CMK (cell line): ENCODE measurements around the gene MYH13.
"Not testable (repeated sequence)": the region's sequence is repeated elsewhere in the genome, so short reads cannot be mapped to it uniquely, and the experiment has no call there.

Source experiments
- DNase-seq: peaks from one replicate; pipeline ENCODE4 v3.0.0-alpha.2; 2010; ENCODE audit warnings: low read depth

The MYH13 gene

GRCh38 chr17:10304758-10305300 is 68.0 kb downstream of the MYH13 start:
- DNase-seq = no peak

GRCh38 chr17:10297691-10298090 is 75.1 kb downstream of the MYH13 start:
- DNase-seq = no peak

GRCh38 chr17:10295728-10296343 is 77.0 kb downstream of the MYH13 start:
- DNase-seq = no peak

GRCh38 chr17:10294180-10294579 is 78.6 kb downstream of the MYH13 start:
- DNase-seq = no peak

- DNase-seq = no peak
Measured at GRCh38 chr17:10292057-10292937, 80.5 kb downstream of the MYH13 start.

- DNase-seq = not testable (repeated sequence)
Measured at GRCh38 chr17:10291576-10291975, 81.2 kb downstream of the MYH13 start.

GRCh38 chr17:10290041-10290440 is 82.8 kb downstream of the MYH13 start:
- DNase-seq = no peak

- DNase-seq = no peak
Measured at GRCh38 chr17:10286324-10286723, 86.5 kb downstream of the MYH13 start.

- no peak for DNase-seq
Measured at GRCh38 chr17:10285896-10286295, 86.9 kb downstream of the MYH13 start.

- no peak for DNase-seq
Measured at GRCh38 chr17:10280068-10280467, 92.7 kb downstream of the MYH13 start.

- DNase-seq = no peak
Measured at GRCh38 chr17:10278218-10278617, 94.6 kb downstream of the MYH13 start.

- no peak for DNase-seq
Measured at GRCh38 chr17:10276436-10276835, 96.4 kb downstream of the MYH13 start.

GRCh38 chr17:10275418-10275817 is 97.4 kb downstream of the MYH13 start:
- no peak for DNase-seq

GRCh38 chr17:10271106-10271562 is 101.7 kb downstream of the MYH13 start:
- no peak for DNase-seq

GRCh38 chr17:10270258-10270657 is 102.5 kb downstream of the MYH13 start:
- no peak for DNase-seq

GRCh38 chr17:10268005-10268404 is 104.8 kb downstream of the MYH13 start:
- no peak for DNase-seq

GRCh38 chr17:10266296-10266876 is 106.4 kb downstream of the MYH13 start:
- no peak for DNase-seq

- DNase-seq = no peak
Measured at GRCh38 chr17:10265100-10265810, 107.6 kb downstream of the MYH13 start.

- DNase-seq = no peak
Measured at GRCh38 chr17:10264051-10264450, 108.8 kb downstream of the MYH13 start.

GRCh38 chr17:10262451-10262850 is 110.4 kb downstream of the MYH13 start:
- DNase-seq = no peak

- no peak for DNase-seq
Measured at GRCh38 chr17:10261098-10261497, 111.7 kb downstream of the MYH13 start.
